Measurements from ENCODE around the gene CYP4F8.

Gene CYP4F8

GRCh38 chr19:15672580-15673175 is 57.7 kb downstream of the CYP4F8 start, which contains the start of gene CYP4F12:
TSS of gene CYP4F12 (plus strand) at chr19:15673087. CDS start at chr19:15673530, 443 bp downstream.
- DNase-seq (peak; percentile 31), ATAC-seq (ENCODE audit: insufficient read depth, low read depth) (peak; percentile 47; the same call in 1 of the 3 replicates)
- TF ChIP-seq CTCF (IDR thresholded peaks at IDR 0.05; ENCODE audit: borderline replicate concordance, extremely low read depth, low read length, poor library complexity, severe bottlenecking), result no peak
- no peak for TF ChIP-seq EZH2 (IDR thresholded peaks at IDR 0.05; ENCODE audit: borderline replicate concordance, low read depth, low read length, severe bottlenecking)
- Histone ChIP-seq H3K4me1 (ENCODE audit: insufficient read depth, low read length) (no peaks in the 10 kb centered on the region), H3K9me3 (ENCODE audit: insufficient read depth, low read length, severe bottlenecking) (no peaks in the 10 kb centered on the region), H2AFZ (ENCODE audit: low read depth, low read length) (no peak within 1 kb of the TSS), H3K9ac (ENCODE audit: low read depth, low read length) (no peak within 1 kb of the TSS), H3K27me3 (ENCODE audit: insufficient read depth, low read length, poor library complexity) (no peaks in the 10 kb centered on the region), H3K79me2 (ENCODE audit: insufficient read depth, low read length) (no peaks in the 10 kb centered on the region), H3K4me2 (ENCODE audit: insufficient read depth, low read length) (no peak within 1 kb of the TSS), H3K4me3 (ENCODE audit: low read depth in 1 of 2, low read length in 2 of 2) (no peak within 1 kb of the TSS), H4K20me1 (ENCODE audit: insufficient read depth, low read length) (no peaks in the 10 kb centered on the region), H3K36me3 (ENCODE audit: insufficient read depth, low read length) (no peaks in the 10 kb centered on the region), H3K27ac (ENCODE audit: low read length) (no peak within 1 kb of the TSS)

GRCh38 chr19:15673176-15673654 is 58.2 kb downstream of the CYP4F8 start:
- TF ChIP-seq EZH2 (IDR thresholded peaks at IDR 0.05; ENCODE audit: borderline replicate concordance, low read depth, low read length, severe bottlenecking), result no peak
- no peak for TF ChIP-seq CTCF (IDR thresholded peaks at IDR 0.05; ENCODE audit: borderline replicate concordance, extremely low read depth, low read length, poor library complexity, severe bottlenecking)
- no peak overlapping the region for H3K27ac ChIP-seq (ENCODE audit: low read length)
- H2AFZ ChIP-seq (ENCODE audit: low read depth, low read length), result no peak overlapping the region
- H3K4me3 ChIP-seq (ENCODE audit: low read depth in 1 of 2, low read length in 2 of 2), result no peak overlapping the region
- H4K20me1 ChIP-seq (ENCODE audit: insufficient read depth, low read length), result no peaks in the 10 kb centered on the region
- H3K4me2 ChIP-seq (ENCODE audit: insufficient read depth, low read length), result no peak overlapping the region
- no peaks in the 10 kb centered on the region for H3K36me3 ChIP-seq (ENCODE audit: insufficient read depth, low read length)
- no peaks in the 10 kb centered on the region for H3K9me3 ChIP-seq (ENCODE audit: insufficient read depth, low read length, severe bottlenecking)
- no peaks in the 10 kb centered on the region for H3K79me2 ChIP-seq (ENCODE audit: insufficient read depth, low read length)
- ATAC-seq (ENCODE audit: insufficient read depth, low read depth), result no peak
- no peak for DNase-seq
- no peaks in the 10 kb centered on the region for H3K27me3 ChIP-seq (ENCODE audit: insufficient read depth, low read length, poor library complexity)
- H3K9ac ChIP-seq (ENCODE audit: low read depth, low read length), result no peak overlapping the region
- H3K4me1 ChIP-seq (ENCODE audit: insufficient read depth, low read length), result no peaks in the 10 kb centered on the region

GRCh38 chr19:15675560-15675959 is 60.5 kb downstream of the CYP4F8 start:
- Histone ChIP-seq H3K27me3 (ENCODE audit: insufficient read depth, low read length, poor library complexity) (no peaks in the 10 kb centered on the region), H3K9me3 (ENCODE audit: insufficient read depth, low read length, severe bottlenecking) (no peaks in the 10 kb centered on the region)
- peak; percentile 96 for ATAC-seq (ENCODE audit: insufficient read depth, low read depth)

More at GRCh38 chr19:15675560-15675959, 60.5 kb downstream of the CYP4F8 start:
- Histone ChIP-seq H3K9ac (ENCODE audit: low read depth, low read length) (no peak overlapping the region), H3K27ac (ENCODE audit: low read length) (no peak overlapping the region), H3K4me2 (ENCODE audit: insufficient read depth, low read length) (no peak overlapping the region), H4K20me1 (ENCODE audit: insufficient read depth, low read length) (no peaks in the 10 kb centered on the region), H3K4me1 (ENCODE audit: insufficient read depth, low read length) (no peaks in the 10 kb centered on the region), H2AFZ (ENCODE audit: low read depth, low read length) (no peak overlapping the region), H3K36me3 (ENCODE audit: insufficient read depth, low read length) (no peaks in the 10 kb centered on the region), H3K79me2 (ENCODE audit: insufficient read depth, low read length) (no peaks in the 10 kb centered on the region), H3K4me3 (ENCODE audit: low read depth in 1 of 2, low read length in 2 of 2) (no peak overlapping the region)
- no peak for TF ChIP-seq EZH2 (IDR thresholded peaks at IDR 0.05; ENCODE audit: borderline replicate concordance, low read depth, low read length, severe bottlenecking)
- no peak for TF ChIP-seq CTCF (IDR thresholded peaks at IDR 0.05; ENCODE audit: borderline replicate concordance, extremely low read depth, low read length, poor library complexity, severe bottlenecking)
- peak; percentile 43 for DNase-seq
